ENCODE measurements around the gene COX4I2.

- TF ChIP-seq JUND (IDR thresholded peaks at IDR 0.05) (no peak), ATF3 (IDR thresholded peaks at IDR 0.05) (no peak), YY1 (IDR thresholded peaks at IDR 0.05) (no peak), CTCF (IDR thresholded peaks at IDR 0.05; ENCODE audit: low read depth, low read length, missing input control) (no peak), RAD21 (IDR thresholded peaks at IDR 0.05) (no peak), SP1 (IDR thresholded peaks at IDR 0.05) (no peak), TAF1 (conservative IDR thresholded peaks at IDR 0.05) (no peak)
- TF ChIP-seq, protein P1, sequence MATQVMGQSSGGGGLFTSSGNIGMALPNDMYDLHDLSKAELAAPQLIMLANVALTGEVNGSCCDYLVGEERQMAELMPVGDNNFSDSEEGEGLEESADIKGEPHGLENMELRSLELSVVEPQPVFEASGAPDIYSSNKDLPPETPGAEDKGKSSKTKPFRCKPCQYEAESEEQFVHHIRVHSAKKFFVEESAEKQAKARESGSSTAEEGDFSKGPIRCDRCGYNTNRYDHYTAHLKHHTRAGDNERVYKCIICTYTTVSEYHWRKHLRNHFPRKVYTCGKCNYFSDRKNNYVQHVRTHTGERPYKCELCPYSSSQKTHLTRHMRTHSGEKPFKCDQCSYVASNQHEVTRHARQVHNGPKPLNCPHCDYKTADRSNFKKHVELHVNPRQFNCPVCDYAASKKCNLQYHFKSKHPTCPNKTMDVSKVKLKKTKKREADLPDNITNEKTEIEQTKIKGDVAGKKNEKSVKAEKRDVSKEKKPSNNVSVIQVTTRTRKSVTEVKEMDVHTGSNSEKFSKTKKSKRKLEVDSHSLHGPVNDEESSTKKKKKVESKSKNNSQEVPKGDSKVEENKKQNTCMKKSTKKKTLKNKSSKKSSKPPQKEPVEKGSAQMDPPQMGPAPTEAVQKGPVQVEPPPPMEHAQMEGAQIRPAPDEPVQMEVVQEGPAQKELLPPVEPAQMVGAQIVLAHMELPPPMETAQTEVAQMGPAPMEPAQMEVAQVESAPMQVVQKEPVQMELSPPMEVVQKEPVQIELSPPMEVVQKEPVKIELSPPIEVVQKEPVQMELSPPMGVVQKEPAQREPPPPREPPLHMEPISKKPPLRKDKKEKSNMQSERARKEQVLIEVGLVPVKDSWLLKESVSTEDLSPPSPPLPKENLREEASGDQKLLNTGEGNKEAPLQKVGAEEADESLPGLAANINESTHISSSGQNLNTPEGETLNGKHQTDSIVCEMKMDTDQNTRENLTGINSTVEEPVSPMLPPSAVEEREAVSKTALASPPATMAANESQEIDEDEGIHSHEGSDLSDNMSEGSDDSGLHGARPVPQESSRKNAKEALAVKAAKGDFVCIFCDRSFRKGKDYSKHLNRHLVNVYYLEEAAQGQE (IDR thresholded peaks at IDR 0.05), result no peak
- TF ChIP-seq, protein P2, sequence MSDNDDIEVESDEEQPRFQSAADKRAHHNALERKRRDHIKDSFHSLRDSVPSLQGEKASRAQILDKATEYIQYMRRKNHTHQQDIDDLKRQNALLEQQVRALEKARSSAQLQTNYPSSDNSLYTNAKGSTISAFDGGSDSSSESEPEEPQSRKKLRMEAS (IDR thresholded peaks at IDR 0.05), result no peak
Measured at GRCh38 chr20:31604567-31605030, 33.1 kb upstream of the COX4I2 start.

Data from liver (tissue), 3 donors.